T-helper 17 cell (primary cell): Measurements from ENCODE around the gene UBL4A. TPM values are rescaled to one million over a fixed set of nuclear protein-coding genes. Genes with fewer than 3 reads are reported as not detected.

Experiments
- total RNA-seq, 4 donors: library from RNA in 2 of 4; stranded (reverse) in 2 of 4; gene quantifications; one replicate each; pipeline ENCODE4 v1.2.3 and lab custom pipeline; 2022 to 2026

The UBL4A gene
- total RNA-seq, 2 donors from 2014 or later: 15.2 to 30.6 TPM

Other genes starting within 250 kb of the UBL4A start
- not detected for gene OPN1MW3, start 229.0 kb downstream of the UBL4A start, total RNA-seq
- gene TEX28, start 191.5 kb downstream of the UBL4A start, total RNA-seq: not detected
- 1 to 10 TPM; 3.0 to 4.2 TPM for gene TKTL1, start 190.8 kb downstream of the UBL4A start, total RNA-seq
- 1,000 to 10,000 TPM; 1,780 to 2,536 TPM for gene FLNA, start 112.0 kb downstream of the UBL4A start, total RNA-seq
- gene EMD, start 107.3 kb downstream of the UBL4A start, total RNA-seq: 100 to 1,000 TPM; 121 to 132 TPM
- 1,000 to 10,000 TPM; 4,596 to 4,820 TPM for gene RPL10, start 88.2 kb downstream of the UBL4A start, total RNA-seq
- gene DNASE1L1, start 77.4 kb downstream of the UBL4A start, total RNA-seq: 10 to 100 TPM; 20.5 to 22.6 TPM
- gene TAFAZZIN, start 75.1 kb downstream of the UBL4A start, total RNA-seq: 10 to 100 TPM; 84.1 to 95.7 TPM
- 10 to 100 TPM; 41.4 to 43.0 TPM for gene ATP6AP1, start 57.9 kb downstream of the UBL4A start, total RNA-seq
- 100 to 1,000 TPM; 189 to 223 TPM for gene GDI1, start 49.5 kb downstream of the UBL4A start, total RNA-seq
- 10 to 100 TPM; 58.1 to 58.6 TPM for gene FAM50A, start 42.5 kb downstream of the UBL4A start, total RNA-seq
- 10 to 100 TPM; 66.3 to 78.6 TPM for gene PLXNA3, start 28.3 kb downstream of the UBL4A start, total RNA-seq
- 1 to 10 TPM; 9.1 to 9.5 TPM for gene LAGE3, start 7.3 kb downstream of the UBL4A start, total RNA-seq
- 10 to 100 TPM; 23.9 to 29.5 TPM for gene SLC10A3, start 4.0 kb upstream of the UBL4A start, total RNA-seq
- 10 to 100 TPM; 32.5 to 34.0 TPM for gene FAM3A, start 29.6 kb upstream of the UBL4A start, total RNA-seq
- gene G6PD, start 60.2 kb upstream of the UBL4A start, total RNA-seq: 10 to 100 TPM; 28.5 to 44.9 TPM
- gene IKBKG, start 61.0 kb upstream of the UBL4A start, total RNA-seq: 10 to 100 TPM; 35.9 to 45.1 TPM
- not detected for gene CTAG1A, start 98.5 kb upstream of the UBL4A start, total RNA-seq
- not detected for gene CTAG1B, start 132.7 kb upstream of the UBL4A start, total RNA-seq
- not detected for gene CTAG2, start 167.0 kb upstream of the UBL4A start, total RNA-seq